DND-41 (cell line): ENCODE results near the gene SOX21.

Experiments
- ATAC-seq: fragments of 200-7000 bp; cut with Tn5 transposase; 3 replicates; pipeline ENCODE4 v1.9.1; 2021; ENCODE audit warnings: low read depth; ENCODE audit not compliant: insufficient read depth
- DNase-seq: peaks from one replicate; pipeline ENCODE4 v3.0.0-alpha.2; 2020
- H2AFZ ChIP-seq: 2 replicates; pipeline ENCODE4 v1.6.0; 2012; ENCODE audit warnings: low read depth, low read length
- H3K27ac ChIP-seq: 2 replicates; pipeline ENCODE4 v1.5.1; 2012; ENCODE audit warnings: low read length, inconsistent platforms
- H3K27me3 ChIP-seq: fragments of 200-600 bp; sonication (generic); 2 replicates; pipeline ENCODE4 v1.6.0; 2012; ENCODE audit warnings: low read length, mild to moderate bottlenecking, inconsistent platforms; ENCODE audit not compliant: insufficient read depth, poor library complexity
- H3K36me3 ChIP-seq: 2 replicates; pipeline ENCODE4 v1.5.1; 2012; ENCODE audit warnings: low read length, inconsistent platforms; ENCODE audit not compliant: insufficient read depth
- H3K4me1 ChIP-seq: 2 replicates; pipeline ENCODE4 v1.5.1; 2012; ENCODE audit warnings: mild to moderate bottlenecking, low read length; ENCODE audit not compliant: insufficient read depth
- H3K4me2 ChIP-seq: 2 replicates; pipeline ENCODE4 v1.6.0; 2012; ENCODE audit warnings: mild to moderate bottlenecking, moderate library complexity, low read length, inconsistent platforms; ENCODE audit not compliant: insufficient read depth
- H3K4me3 ChIP-seq, 2 experiments: fragments of 200-600 bp in 1 of 2; shearing (Covaris generic) in 1 of 2; 2 replicates each; pipeline ENCODE4 v1.5.1; 2012 to 2016; ENCODE audit warnings: inconsistent platforms in 2 of 2, low read length in 2 of 2, mild to moderate bottlenecking in 2 of 2, low read depth in 1 of 2, moderate library complexity in 1 of 2
- H3K79me2 ChIP-seq: 2 replicates; pipeline ENCODE4 v1.6.0; 2012; ENCODE audit warnings: low read length, inconsistent platforms; ENCODE audit not compliant: insufficient read depth
- H3K9ac ChIP-seq: 2 replicates; pipeline ENCODE4 v1.6.0; 2012; ENCODE audit warnings: low read depth, mild to moderate bottlenecking, inconsistent platforms, low read length, moderate library complexity
- H3K9me3 ChIP-seq: 2 replicates; pipeline ENCODE4 v1.5.1; 2012; ENCODE audit warnings: low read length, moderate library complexity, mild to moderate bottlenecking, inconsistent platforms; ENCODE audit not compliant: insufficient read depth, severe bottlenecking
- H4K20me1 ChIP-seq: 2 replicates; pipeline ENCODE4 v1.6.0; 2012; ENCODE audit warnings: low read length; ENCODE audit not compliant: insufficient read depth
- CTCF ChIP-seq: IDR thresholded peaks from 2 replicates; pipeline ENCODE4 v1.5.1; 2012; ENCODE audit warnings: borderline replicate concordance, low read length, moderate library complexity, mild to moderate bottlenecking; ENCODE audit not compliant: poor library complexity, severe bottlenecking; ENCODE audit errors: extremely low read depth
- EZH2 ChIP-seq: IDR thresholded peaks from 3 replicates; pipeline ENCODE4 v1.6.1; 2012; ENCODE audit warnings: borderline replicate concordance, low read depth, mild to moderate bottlenecking, moderate library complexity, low read length, inconsistent platforms; ENCODE audit not compliant: severe bottlenecking

Gene SOX21

GRCh38 chr13:94717916-94718315 is 5.6 kb upstream of the SOX21 start:
- Histone ChIP-seq H3K4me1 (no peaks in the 10 kb centered on the region), H3K27ac (no peak overlapping the region), H3K9ac (no peak overlapping the region), H4K20me1 (no peaks in the 10 kb centered on the region), H3K4me3 (no peak overlapping the region), H3K36me3 (no peaks in the 10 kb centered on the region), H2AFZ (no peak overlapping the region), H3K79me2 (no peaks in the 10 kb centered on the region), H3K4me2 (no peak overlapping the region), H3K9me3 (no peaks in the 10 kb centered on the region), H3K27me3 (no peaks in the 10 kb centered on the region)
- ATAC-seq (no peak), DNase-seq (no peak)
- TF ChIP-seq EZH2: no peak
- TF ChIP-seq CTCF: no peak

GRCh38 chr13:94716016-94716415 is 3.7 kb upstream of the SOX21 start:
- Histone ChIP-seq H3K9ac (no peak overlapping the region), H3K36me3 (no peaks in the 10 kb centered on the region), H4K20me1 (no peaks in the 10 kb centered on the region), H3K79me2 (no peaks in the 10 kb centered on the region), H3K9me3 (no peaks in the 10 kb centered on the region), H3K4me1 (no peaks in the 10 kb centered on the region), H3K27ac (no peak overlapping the region), H3K4me3 (no peak overlapping the region), H3K4me2 (no peak overlapping the region), H2AFZ (no peak overlapping the region), H3K27me3 (no peaks in the 10 kb centered on the region)
- TF ChIP-seq CTCF: no peak
- TF ChIP-seq EZH2: no peak
- DNase-seq (no peak), ATAC-seq (no peak)

GRCh38 chr13:94713561-94714182 is 1.3 kb upstream of the SOX21 start:
- DNase-seq (no peak), ATAC-seq (no peak)
- Histone ChIP-seq H4K20me1 (no peaks in the 10 kb centered on the region), H2AFZ (no peak overlapping the region), H3K9me3 (no peaks in the 10 kb centered on the region), H3K9ac (no peak overlapping the region), H3K4me3 (no peak overlapping the region), H3K27ac (no peak overlapping the region), H3K36me3 (no peaks in the 10 kb centered on the region), H3K4me1 (no peaks in the 10 kb centered on the region), H3K27me3 (no peaks in the 10 kb centered on the region), H3K4me2 (no peak overlapping the region), H3K79me2 (no peaks in the 10 kb centered on the region)
- TF ChIP-seq EZH2 (no peak), CTCF (no peak)
